Measurements from ENCODE around the gene C2CD3. TPM values are rescaled to one million over a fixed set of nuclear protein-coding genes. Genes with fewer than 3 reads are reported as not detected.

C2CD3 gene
- total RNA-seq, 1 donor from 2014 or later: 53.7 TPM

GRCh38 chr11:74162681-74163467 is 7.9 kb downstream of the C2CD3 start:
- Histone ChIP-seq H3K9me3 (ENCODE audit: insufficient read depth, low read depth, low read length) (no peaks in the 10 kb centered on the region), H3K79me2 (ENCODE audit: insufficient read depth, low read length) (peaks cover 16% of the 10 kb centered on the region), H3K9ac (ENCODE audit: low read length) (no peak overlapping the region), H3K4me2 (ENCODE audit: low read length) (no peak overlapping the region), H3K36me3 (ENCODE audit: insufficient read depth, low read length) (peaks cover 15% of the 10 kb centered on the region), H2AFZ (ENCODE audit: low read depth, low read length) (no peak overlapping the region), H3K27me3 (ENCODE audit: insufficient read depth, low read length) (no peaks in the 10 kb centered on the region), H3K27ac (ENCODE audit: low read depth, low read length) (no peak overlapping the region), H3K4me3 (ENCODE audit: insufficient read depth, low read depth, low read length) (no peak overlapping the region), H3K4me1 (ENCODE audit: insufficient read depth, low read length) (no peaks in the 10 kb centered on the region), H4K20me1 (ENCODE audit: insufficient read depth, low read length) (no peaks in the 10 kb centered on the region)
- no peaks in the 10 kb centered on the region for H3K27me3 Mint-ChIP-seq (ENCODE audit: low read depth, unreplicated experiment)
- H3K27ac Mint-ChIP-seq (ENCODE audit: unreplicated experiment): no peak overlapping the region
- H3K4me3 Mint-ChIP-seq (ENCODE audit: unreplicated experiment): no peak overlapping the region
- DNase-seq (ENCODE audit: low read depth): no peak
- no peaks in the 10 kb centered on the region for H3K9me3 Mint-ChIP-seq (ENCODE audit: unreplicated experiment)
- H3K4me1 Mint-ChIP-seq (ENCODE audit: low read depth, unreplicated experiment): no peaks in the 10 kb centered on the region
- TF ChIP-seq CTCF (IDR thresholded peaks at IDR 0.05; ENCODE audit: insufficient read depth, low read depth, low read length) (no peak), EZH2 (IDR thresholded peaks at IDR 0.05; ENCODE audit: insufficient read depth, low read length) (no peak)
- no peak for FAIRE-seq
- H3K36me3 Mint-ChIP-seq (ENCODE audit: low read depth, unreplicated experiment): peaks cover 3% of the 10 kb centered on the region

- no peak overlapping the region for H3K27ac ChIP-seq (ENCODE audit: low read depth, low read length)
- no peak overlapping the region for H3K4me3 ChIP-seq (ENCODE audit: insufficient read depth, low read depth, low read length)
- no peak overlapping the region for H3K27ac Mint-ChIP-seq (ENCODE audit: unreplicated experiment)
- peaks cover 25% of the 10 kb centered on the region for H3K79me2 ChIP-seq (ENCODE audit: insufficient read depth, low read length)
- no peaks in the 10 kb centered on the region for H3K9me3 Mint-ChIP-seq (ENCODE audit: unreplicated experiment)
- H3K9me3 ChIP-seq (ENCODE audit: insufficient read depth, low read depth, low read length): no peaks in the 10 kb centered on the region
- no peaks in the 10 kb centered on the region for H4K20me1 ChIP-seq (ENCODE audit: insufficient read depth, low read length)
- FAIRE-seq (no peak), DNase-seq (ENCODE audit: low read depth) (no peak)
- peaks cover 9% of the 10 kb centered on the region for H3K36me3 Mint-ChIP-seq (ENCODE audit: low read depth, unreplicated experiment)
- H2AFZ ChIP-seq (ENCODE audit: low read depth, low read length): no peak overlapping the region
- no peak overlapping the region for H3K4me3 Mint-ChIP-seq (ENCODE audit: unreplicated experiment)
- H3K4me1 ChIP-seq (ENCODE audit: insufficient read depth, low read length): peaks cover 8% of the 10 kb centered on the region
- no peaks in the 10 kb centered on the region for H3K27me3 ChIP-seq (ENCODE audit: insufficient read depth, low read length)
- H3K9ac ChIP-seq (ENCODE audit: low read length): no peak overlapping the region
- no peak overlapping the region for H3K4me2 ChIP-seq (ENCODE audit: low read length)
- TF ChIP-seq CTCF (IDR thresholded peaks at IDR 0.05; ENCODE audit: insufficient read depth, low read depth, low read length) (no peak), EZH2 (IDR thresholded peaks at IDR 0.05; ENCODE audit: insufficient read depth, low read length) (no peak)
- no peaks in the 10 kb centered on the region for H3K27me3 Mint-ChIP-seq (ENCODE audit: low read depth, unreplicated experiment)
- no peaks in the 10 kb centered on the region for H3K36me3 ChIP-seq (ENCODE audit: insufficient read depth, low read length)
- peaks cover 6% of the 10 kb centered on the region for H3K4me1 Mint-ChIP-seq (ENCODE audit: low read depth, unreplicated experiment)
These were observed 11.2 kb downstream of the C2CD3 start for GRCh38 chr11:74159642-74160041.

GRCh38 chr11:74157169-74157568 is 13.6 kb downstream of the C2CD3 start:
- H3K36me3 ChIP-seq (ENCODE audit: insufficient read depth, low read length): no peaks in the 10 kb centered on the region
- peak; percentile 60 for DNase-seq (ENCODE audit: low read depth)
- Mint-ChIP-seq H3K9me3 (ENCODE audit: unreplicated experiment) (no peaks in the 10 kb centered on the region), H3K4me1 (ENCODE audit: low read depth, unreplicated experiment) (peaks cover 11% of the 10 kb centered on the region), H3K4me3 (ENCODE audit: unreplicated experiment) (no peak overlapping the region), H3K36me3 (ENCODE audit: low read depth, unreplicated experiment) (peaks cover 9% of the 10 kb centered on the region), H3K27me3 (ENCODE audit: low read depth, unreplicated experiment) (no peaks in the 10 kb centered on the region), H3K27ac (ENCODE audit: unreplicated experiment) (no peak overlapping the region)
- peaks cover 35% of the 10 kb centered on the region for H3K79me2 ChIP-seq (ENCODE audit: insufficient read depth, low read length)
- no peak overlapping the region for H3K4me3 ChIP-seq (ENCODE audit: insufficient read depth, low read depth, low read length)
- H4K20me1 ChIP-seq (ENCODE audit: insufficient read depth, low read length): no peaks in the 10 kb centered on the region
- H2AFZ ChIP-seq (ENCODE audit: low read depth, low read length): no peak overlapping the region
- no peak for FAIRE-seq
- TF ChIP-seq CTCF (IDR thresholded peaks at IDR 0.05; ENCODE audit: insufficient read depth, low read depth, low read length) (no peak), EZH2 (IDR thresholded peaks at IDR 0.05; ENCODE audit: insufficient read depth, low read length) (no peak)
- no peaks in the 10 kb centered on the region for H3K27me3 ChIP-seq (ENCODE audit: insufficient read depth, low read length)
- no peak overlapping the region for H3K4me2 ChIP-seq (ENCODE audit: low read length)
- no peak overlapping the region for H3K27ac ChIP-seq (ENCODE audit: low read depth, low read length)
- no peak overlapping the region for H3K9ac ChIP-seq (ENCODE audit: low read length)
- no peaks in the 10 kb centered on the region for H3K9me3 ChIP-seq (ENCODE audit: insufficient read depth, low read depth, low read length)
- peaks cover 10% of the 10 kb centered on the region for H3K4me1 ChIP-seq (ENCODE audit: insufficient read depth, low read length)

Data from astrocyte (in vitro differentiated cells and primary cell).